Vagina (tissue), 2 donors: ENCODE measurements around the gene JSRP1.

Source experiments
- POLR2AphosphoS5 ChIP-seq, 2 donors: sonication (generic); formaldehyde crosslinking; IDR thresholded peaks; one replicate each; pipeline ENCODE4 v1.9.0; 2017; ENCODE audit warnings: antibody characterized with exemption in 2 of 2, mild to moderate bottlenecking in 2 of 2, low read depth in 1 of 2; ENCODE audit not compliant: insufficient read depth in 1 of 2
- TF ChIP-seq, protein P1 (sequence below), 3 experiments: fragments of 450-650 bp in 2 of 3; fragments of 200-600 bp in 1 of 3; sonication (generic) in 1 of 3; IDR thresholded peaks; one replicate each; pipeline ENCODE4 v1.5.1; 2017 to 2019; ENCODE audit warnings: antibody characterized with exemption in 3 of 3, mild to moderate bottlenecking in 2 of 3, moderate library complexity in 2 of 3

DNA sequence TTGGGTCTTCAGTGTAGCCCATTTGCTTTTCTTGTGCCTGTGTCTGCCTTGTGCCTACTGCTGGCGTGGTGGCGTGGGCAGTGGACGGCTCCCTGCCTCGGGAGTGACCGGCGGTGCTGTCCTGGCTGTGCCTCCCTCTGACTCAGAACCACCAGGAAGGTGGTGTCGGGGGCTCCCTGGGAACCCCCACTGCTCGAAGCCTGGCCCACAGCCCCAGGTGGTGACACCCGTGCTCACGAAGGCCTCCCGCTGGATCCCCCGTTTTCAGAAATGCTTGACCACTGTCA, 12.1 kb downstream of the JSRP1 start:
- no peak for TF ChIP-seq POLR2AphosphoS5 (IDR thresholded peaks at IDR 0.05; ENCODE audit: insufficient read depth in 1 of 2, low read depth in 1 of 2)
- TF ChIP-seq, protein P1, sequence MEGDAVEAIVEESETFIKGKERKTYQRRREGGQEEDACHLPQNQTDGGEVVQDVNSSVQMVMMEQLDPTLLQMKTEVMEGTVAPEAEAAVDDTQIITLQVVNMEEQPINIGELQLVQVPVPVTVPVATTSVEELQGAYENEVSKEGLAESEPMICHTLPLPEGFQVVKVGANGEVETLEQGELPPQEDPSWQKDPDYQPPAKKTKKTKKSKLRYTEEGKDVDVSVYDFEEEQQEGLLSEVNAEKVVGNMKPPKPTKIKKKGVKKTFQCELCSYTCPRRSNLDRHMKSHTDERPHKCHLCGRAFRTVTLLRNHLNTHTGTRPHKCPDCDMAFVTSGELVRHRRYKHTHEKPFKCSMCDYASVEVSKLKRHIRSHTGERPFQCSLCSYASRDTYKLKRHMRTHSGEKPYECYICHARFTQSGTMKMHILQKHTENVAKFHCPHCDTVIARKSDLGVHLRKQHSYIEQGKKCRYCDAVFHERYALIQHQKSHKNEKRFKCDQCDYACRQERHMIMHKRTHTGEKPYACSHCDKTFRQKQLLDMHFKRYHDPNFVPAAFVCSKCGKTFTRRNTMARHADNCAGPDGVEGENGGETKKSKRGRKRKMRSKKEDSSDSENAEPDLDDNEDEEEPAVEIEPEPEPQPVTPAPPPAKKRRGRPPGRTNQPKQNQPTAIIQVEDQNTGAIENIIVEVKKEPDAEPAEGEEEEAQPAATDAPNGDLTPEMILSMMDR (IDR thresholded peaks at IDR 0.05): no peak
